HL-60 (cell line): ENCODE results near the gene CBY1.

Source experiments
- GABPA ChIP-seq: IDR thresholded peaks from 2 replicates; pipeline ENCODE4 v1.6.1; 2012; ENCODE audit warnings: low read depth
- POLR2AphosphoS5 ChIP-seq: IDR thresholded peaks from 2 replicates; pipeline ENCODE4 v1.6.1; 2012; ENCODE audit warnings: low read depth
- TF ChIP-seq, protein P1 (sequence below): IDR thresholded peaks from one replicate; pipeline ENCODE4 v1.5.1; 2011; ENCODE audit warnings: low read length, control low read depth, inconsistent platforms; ENCODE audit not compliant: insufficient read depth
- TF ChIP-seq, protein P2 (sequence below): IDR thresholded peaks from 2 replicates; pipeline ENCODE4 v1.6.1; 2012; ENCODE audit warnings: low read depth; ENCODE audit not compliant: insufficient replicate concordance

DNA sequence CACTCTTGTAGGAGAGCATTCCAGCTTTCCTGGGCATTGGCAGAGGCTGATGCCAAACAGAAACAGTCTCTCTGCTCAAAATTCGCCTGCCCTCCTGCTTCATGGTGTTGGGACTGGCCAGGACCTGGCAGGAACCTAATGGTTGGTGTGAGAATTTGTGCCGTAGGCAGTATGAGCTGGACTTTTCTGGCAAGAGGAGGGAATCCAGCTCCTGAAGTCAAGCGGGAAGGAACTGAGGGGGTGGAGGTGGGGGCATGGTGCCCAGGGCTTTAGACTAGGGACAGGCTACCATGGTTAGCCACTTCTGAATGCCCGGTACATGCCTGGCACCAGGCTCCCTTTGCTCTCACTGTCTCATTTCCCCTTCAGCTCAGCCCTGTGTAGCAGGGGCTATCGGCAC is 18.4 kb downstream of the CBY1 start:
- TF ChIP-seq, protein P1, sequence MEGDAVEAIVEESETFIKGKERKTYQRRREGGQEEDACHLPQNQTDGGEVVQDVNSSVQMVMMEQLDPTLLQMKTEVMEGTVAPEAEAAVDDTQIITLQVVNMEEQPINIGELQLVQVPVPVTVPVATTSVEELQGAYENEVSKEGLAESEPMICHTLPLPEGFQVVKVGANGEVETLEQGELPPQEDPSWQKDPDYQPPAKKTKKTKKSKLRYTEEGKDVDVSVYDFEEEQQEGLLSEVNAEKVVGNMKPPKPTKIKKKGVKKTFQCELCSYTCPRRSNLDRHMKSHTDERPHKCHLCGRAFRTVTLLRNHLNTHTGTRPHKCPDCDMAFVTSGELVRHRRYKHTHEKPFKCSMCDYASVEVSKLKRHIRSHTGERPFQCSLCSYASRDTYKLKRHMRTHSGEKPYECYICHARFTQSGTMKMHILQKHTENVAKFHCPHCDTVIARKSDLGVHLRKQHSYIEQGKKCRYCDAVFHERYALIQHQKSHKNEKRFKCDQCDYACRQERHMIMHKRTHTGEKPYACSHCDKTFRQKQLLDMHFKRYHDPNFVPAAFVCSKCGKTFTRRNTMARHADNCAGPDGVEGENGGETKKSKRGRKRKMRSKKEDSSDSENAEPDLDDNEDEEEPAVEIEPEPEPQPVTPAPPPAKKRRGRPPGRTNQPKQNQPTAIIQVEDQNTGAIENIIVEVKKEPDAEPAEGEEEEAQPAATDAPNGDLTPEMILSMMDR, result no peak
- TF ChIP-seq GABPA (no peak), POLR2AphosphoS5 (no peak)
- TF ChIP-seq, protein P2, sequence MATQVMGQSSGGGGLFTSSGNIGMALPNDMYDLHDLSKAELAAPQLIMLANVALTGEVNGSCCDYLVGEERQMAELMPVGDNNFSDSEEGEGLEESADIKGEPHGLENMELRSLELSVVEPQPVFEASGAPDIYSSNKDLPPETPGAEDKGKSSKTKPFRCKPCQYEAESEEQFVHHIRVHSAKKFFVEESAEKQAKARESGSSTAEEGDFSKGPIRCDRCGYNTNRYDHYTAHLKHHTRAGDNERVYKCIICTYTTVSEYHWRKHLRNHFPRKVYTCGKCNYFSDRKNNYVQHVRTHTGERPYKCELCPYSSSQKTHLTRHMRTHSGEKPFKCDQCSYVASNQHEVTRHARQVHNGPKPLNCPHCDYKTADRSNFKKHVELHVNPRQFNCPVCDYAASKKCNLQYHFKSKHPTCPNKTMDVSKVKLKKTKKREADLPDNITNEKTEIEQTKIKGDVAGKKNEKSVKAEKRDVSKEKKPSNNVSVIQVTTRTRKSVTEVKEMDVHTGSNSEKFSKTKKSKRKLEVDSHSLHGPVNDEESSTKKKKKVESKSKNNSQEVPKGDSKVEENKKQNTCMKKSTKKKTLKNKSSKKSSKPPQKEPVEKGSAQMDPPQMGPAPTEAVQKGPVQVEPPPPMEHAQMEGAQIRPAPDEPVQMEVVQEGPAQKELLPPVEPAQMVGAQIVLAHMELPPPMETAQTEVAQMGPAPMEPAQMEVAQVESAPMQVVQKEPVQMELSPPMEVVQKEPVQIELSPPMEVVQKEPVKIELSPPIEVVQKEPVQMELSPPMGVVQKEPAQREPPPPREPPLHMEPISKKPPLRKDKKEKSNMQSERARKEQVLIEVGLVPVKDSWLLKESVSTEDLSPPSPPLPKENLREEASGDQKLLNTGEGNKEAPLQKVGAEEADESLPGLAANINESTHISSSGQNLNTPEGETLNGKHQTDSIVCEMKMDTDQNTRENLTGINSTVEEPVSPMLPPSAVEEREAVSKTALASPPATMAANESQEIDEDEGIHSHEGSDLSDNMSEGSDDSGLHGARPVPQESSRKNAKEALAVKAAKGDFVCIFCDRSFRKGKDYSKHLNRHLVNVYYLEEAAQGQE, result no peak
